ENCODE data around the gene CYP4Z1.
"Not testable (repeated sequence)": the region's sequence is repeated elsewhere in the genome, so short reads cannot be mapped to it uniquely, and the experiment has no call there.

CYP4Z1 gene

GRCh38 chr1:47128854-47129253 lies 61.8 kb downstream of the CYP4Z1 start:
- not testable (repeated sequence) for DNase-seq

GRCh38 chr1:47129489-47130230 lies 62.6 kb downstream of the CYP4Z1 start:
- not testable (repeated sequence) for DNase-seq

GRCh38 chr1:47132665-47133064 lies 65.6 kb downstream of the CYP4Z1 start:
- DNase-seq = not testable (repeated sequence)

GRCh38 chr1:47137198-47137597 lies 70.2 kb downstream of the CYP4Z1 start, which contains the start of gene CYP4A22:
Gene CYP4A22 (plus strand): TSS chr1:47137441. CDS start chr1:47137486, 45 bp downstream.
- no peak for DNase-seq

- DNase-seq = no peak
Measured at GRCh38 chr1:47137925-47138615, 71.0 kb downstream of the CYP4Z1 start.

GRCh38 chr1:47140358-47140757 lies 73.3 kb downstream of the CYP4Z1 start:
- not testable (repeated sequence) for DNase-seq

GRCh38 chr1:47143654-47144053 lies 76.6 kb downstream of the CYP4Z1 start:
- not testable (repeated sequence) for DNase-seq

GRCh38 chr1:47146495-47146894 lies 79.5 kb downstream of the CYP4Z1 start:
- DNase-seq = not testable (repeated sequence)

- no peak for DNase-seq
Measured at GRCh38 chr1:47147047-47147785, 80.2 kb downstream of the CYP4Z1 start.

GRCh38 chr1:47149162-47149561 lies 82.1 kb downstream of the CYP4Z1 start:
- DNase-seq = not testable (repeated sequence)

- not testable (repeated sequence) for DNase-seq
Measured at GRCh38 chr1:47156457-47156856, 89.4 kb downstream of the CYP4Z1 start.

- not testable (repeated sequence) for DNase-seq
Measured at GRCh38 chr1:47157957-47158356, 90.9 kb downstream of the CYP4Z1 start.

GRCh38 chr1:47160716-47161115 lies 93.7 kb downstream of the CYP4Z1 start:
- DNase-seq = no peak

- DNase-seq = no peak
Measured at GRCh38 chr1:47161298-47162040, 94.4 kb downstream of the CYP4Z1 start.

- no peak for DNase-seq
Measured at GRCh38 chr1:47164552-47164951, 97.5 kb downstream of the CYP4Z1 start.
